LNCAP (cell line): ENCODE data around the gene RASAL2.

Source experiments
- TF ChIP-seq, protein P1 (sequence below): fragments of 450-650 bp; IDR thresholded peaks from 2 replicates; pipeline ENCODE4 v1.5.1; 2017; ENCODE audit warnings: mild to moderate bottlenecking

The RASAL2 gene

DNA sequence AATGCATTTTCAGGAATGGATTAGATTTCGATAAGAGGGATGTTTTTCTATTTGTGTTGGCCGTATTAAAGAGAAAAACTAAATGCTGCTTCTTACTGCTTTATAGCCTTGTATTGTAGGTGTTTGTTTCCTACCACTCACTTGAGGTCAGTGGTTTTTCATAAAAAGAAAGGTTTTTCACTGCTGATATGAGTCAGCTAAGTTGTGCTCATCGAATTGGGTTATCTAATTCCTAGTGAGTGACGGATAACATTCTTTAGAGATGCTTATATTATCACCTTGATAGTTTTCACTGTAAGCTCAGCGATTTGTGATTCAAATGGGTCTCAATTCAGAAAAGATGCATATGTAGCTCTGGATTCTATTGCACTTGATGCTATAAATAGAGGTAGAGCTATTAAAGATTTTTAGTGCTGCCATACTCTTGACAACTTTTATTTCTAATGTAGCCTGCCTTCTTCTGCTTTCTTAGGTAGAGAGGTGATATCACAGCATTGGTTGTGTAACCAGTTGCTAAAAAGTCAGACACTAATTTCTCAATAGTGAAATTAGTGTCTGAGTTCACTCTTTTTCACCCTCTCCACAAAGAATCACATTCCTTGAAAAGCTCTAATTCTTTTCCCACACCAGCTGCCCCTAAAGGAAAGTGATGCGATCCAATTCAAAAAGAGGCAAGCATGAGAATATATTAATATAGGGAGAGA is 180.0 kb downstream of the RASAL2 start:
- TF ChIP-seq, protein P1, sequence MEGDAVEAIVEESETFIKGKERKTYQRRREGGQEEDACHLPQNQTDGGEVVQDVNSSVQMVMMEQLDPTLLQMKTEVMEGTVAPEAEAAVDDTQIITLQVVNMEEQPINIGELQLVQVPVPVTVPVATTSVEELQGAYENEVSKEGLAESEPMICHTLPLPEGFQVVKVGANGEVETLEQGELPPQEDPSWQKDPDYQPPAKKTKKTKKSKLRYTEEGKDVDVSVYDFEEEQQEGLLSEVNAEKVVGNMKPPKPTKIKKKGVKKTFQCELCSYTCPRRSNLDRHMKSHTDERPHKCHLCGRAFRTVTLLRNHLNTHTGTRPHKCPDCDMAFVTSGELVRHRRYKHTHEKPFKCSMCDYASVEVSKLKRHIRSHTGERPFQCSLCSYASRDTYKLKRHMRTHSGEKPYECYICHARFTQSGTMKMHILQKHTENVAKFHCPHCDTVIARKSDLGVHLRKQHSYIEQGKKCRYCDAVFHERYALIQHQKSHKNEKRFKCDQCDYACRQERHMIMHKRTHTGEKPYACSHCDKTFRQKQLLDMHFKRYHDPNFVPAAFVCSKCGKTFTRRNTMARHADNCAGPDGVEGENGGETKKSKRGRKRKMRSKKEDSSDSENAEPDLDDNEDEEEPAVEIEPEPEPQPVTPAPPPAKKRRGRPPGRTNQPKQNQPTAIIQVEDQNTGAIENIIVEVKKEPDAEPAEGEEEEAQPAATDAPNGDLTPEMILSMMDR: no peak

GRCh38 chr1:178275049-178275448 is 181.1 kb downstream of the RASAL2 start:
- TF ChIP-seq, protein P1: no peak

DNA sequence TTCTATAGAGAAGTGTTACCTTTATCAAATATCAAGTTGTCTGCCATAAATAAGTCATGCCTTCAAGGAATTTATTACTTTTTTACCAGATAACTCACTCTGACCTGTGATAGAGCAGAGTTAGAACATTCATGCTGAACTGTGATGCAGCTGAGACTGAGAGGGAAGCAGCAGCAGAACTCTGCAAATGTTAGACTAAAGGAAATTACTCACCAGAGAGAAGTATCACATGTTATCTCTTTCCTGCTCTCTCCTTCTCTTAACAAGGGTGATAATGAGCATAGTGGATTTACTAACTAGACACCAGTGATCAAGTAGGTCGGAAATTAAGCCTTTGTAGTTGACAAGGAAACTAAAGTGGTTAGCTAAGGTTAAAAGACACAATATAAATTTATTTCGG is 181.6 kb downstream of the RASAL2 start:
- TF ChIP-seq, protein P1: no peak

DNA sequence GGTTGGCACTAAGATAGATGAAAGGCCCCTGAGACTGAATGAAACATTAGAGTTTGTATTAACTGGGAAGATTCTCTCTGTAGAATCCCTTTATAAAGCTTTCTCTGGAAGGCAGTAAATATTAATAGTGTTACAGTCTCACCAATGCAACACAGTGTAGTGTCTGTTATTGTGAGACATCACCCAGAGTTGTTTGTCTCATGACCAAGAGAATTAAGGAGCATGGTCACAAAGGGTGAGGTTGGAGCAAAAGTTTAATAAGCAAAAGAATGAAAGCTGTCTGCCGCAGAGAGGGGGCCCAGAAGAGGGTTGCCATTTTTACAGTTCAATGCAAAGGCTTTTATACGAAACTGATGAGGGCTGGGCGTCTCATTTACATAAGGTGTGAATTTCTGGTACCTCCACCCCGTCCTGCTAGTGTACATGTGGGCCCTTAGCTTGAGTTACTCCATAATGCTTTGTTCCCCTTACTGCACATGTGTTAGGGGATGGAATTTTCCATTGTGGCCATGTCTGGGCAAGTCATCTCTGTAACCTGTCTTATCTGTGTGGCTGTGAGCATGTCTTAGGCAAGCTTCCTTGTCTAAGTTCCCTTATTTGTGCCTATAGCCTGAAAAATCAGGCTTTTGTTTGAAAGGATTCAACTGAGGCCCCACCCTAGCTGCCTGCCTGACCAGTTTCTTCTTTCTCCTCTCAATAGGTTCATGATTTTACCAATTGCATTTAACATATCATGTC is 184.1 kb downstream of the RASAL2 start:
- TF ChIP-seq, protein P1: no peak

- TF ChIP-seq, protein P1: no peak
These were observed 185.2 kb downstream of the RASAL2 start for GRCh38 chr1:178278916-178279686.

DNA sequence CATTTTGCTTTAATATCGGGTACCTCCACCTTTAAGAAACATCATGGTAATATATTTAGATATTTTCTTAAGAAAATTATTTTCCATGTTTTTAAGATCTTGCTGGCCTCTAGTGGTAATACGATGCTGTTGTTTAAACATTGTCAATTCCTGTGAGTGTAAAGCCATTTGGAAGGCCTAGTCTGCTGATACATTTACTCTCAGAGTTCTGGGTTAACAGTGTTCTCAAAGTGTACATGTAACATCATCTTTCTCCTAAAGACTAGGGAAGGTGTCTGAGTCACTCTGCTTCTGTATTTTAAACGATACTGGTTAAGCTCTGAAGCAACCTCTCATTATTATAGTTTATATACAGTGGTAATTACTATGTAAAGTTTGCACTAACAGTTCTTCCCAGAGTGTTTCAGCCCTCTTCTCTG is 189.1 kb downstream of the RASAL2 start:
- TF ChIP-seq, protein P1: peak; percentile 75

GRCh38 chr1:178283409-178283808 is 189.5 kb downstream of the RASAL2 start:
- TF ChIP-seq, protein P1: no peak
